Activated naive CD4-positive, alpha-beta T cell treated with anti-CD3 and anti-CD28 coated beads, Interleukin-2, amount 10 ng/mL, durations not matched to agents 7 days and 5 days (primary cell): ENCODE data around the gene MTPN.

Experiments
- CTCF ChIA-PET: fragments of 350-600 bp; sonication (Branson Sonifier 250); formaldehyde crosslinking; loops from one replicate; lab custom pipeline; 2021; ENCODE audit warnings: antibody characterized with exemption; lab: Charles Lee
- DNase-seq: peaks from one replicate; pipeline ENCODE4 v3.0.0-alpha.2; 2020
- H3K27ac Mint-ChIP-seq: one replicate; pipeline ENCODE4 v1.8.0; 2021; ENCODE audit warnings: mild to moderate bottlenecking, moderate library complexity, mixed read lengths
- H3K27me3 Mint-ChIP-seq: one replicate; pipeline ENCODE4 v1.8.0; 2021; ENCODE audit warnings: mild to moderate bottlenecking, mixed read lengths
- H3K36me3 Mint-ChIP-seq: one replicate; pipeline ENCODE4 v1.8.0; 2021; ENCODE audit warnings: mixed read lengths
- H3K4me1 Mint-ChIP-seq: one replicate; pipeline ENCODE4 v1.8.0; 2021; ENCODE audit warnings: mixed read lengths
- H3K4me3 Mint-ChIP-seq: one replicate; pipeline ENCODE4 v1.8.0; 2021; ENCODE audit warnings: mild to moderate bottlenecking, moderate library complexity, mixed read lengths
- H3K9me3 Mint-ChIP-seq: one replicate; pipeline ENCODE4 v1.8.0; 2021; ENCODE audit warnings: mixed read lengths

Gene MTPN

GRCh38 chr7:135934651-135935050 is 42.5 kb downstream of the MTPN start:
- Mint-ChIP-seq H3K4me1 (peaks cover 11% of the 10 kb centered on the region), H3K9me3 (no peaks in the 10 kb centered on the region), H3K36me3 (peaks cover 13% of the 10 kb centered on the region), H3K27ac (no peak overlapping the region), H3K4me3 (no peak overlapping the region), H3K27me3 (no peaks in the 10 kb centered on the region)
- CTCF ChIA-PET, result no interaction called here
- no peak for DNase-seq

- H3K27ac Mint-ChIP-seq, result no peak overlapping the region
- H3K36me3 Mint-ChIP-seq, result peaks cover 16% of the 10 kb centered on the region
- peaks cover 5% of the 10 kb centered on the region for H3K4me1 Mint-ChIP-seq
- no peak overlapping the region for H3K4me3 Mint-ChIP-seq
- no peak for DNase-seq
- H3K9me3 Mint-ChIP-seq, result no peaks in the 10 kb centered on the region
- H3K27me3 Mint-ChIP-seq, result no peaks in the 10 kb centered on the region
- CTCF ChIA-PET, result no interaction called here
Observed at GRCh38 chr7:135933509-135934188, 43.5 kb downstream of the MTPN start.

- H3K4me1 Mint-ChIP-seq, result peaks cover 5% of the 10 kb centered on the region
- CTCF ChIA-PET, result no interaction called here
- H3K36me3 Mint-ChIP-seq, result peaks cover 23% of the 10 kb centered on the region
Observed at GRCh38 chr7:135932131-135932530, 45.0 kb downstream of the MTPN start.

GRCh38 chr7:135930565-135931461 is 46.3 kb downstream of the MTPN start:
- DNase-seq, result no peak
- H3K4me3 Mint-ChIP-seq, result no peak overlapping the region
- no peaks in the 10 kb centered on the region for H3K27me3 Mint-ChIP-seq
- peaks cover 27% of the 10 kb centered on the region for H3K36me3 Mint-ChIP-seq
- H3K9me3 Mint-ChIP-seq, result no peaks in the 10 kb centered on the region
- no peak overlapping the region for H3K27ac Mint-ChIP-seq
- CTCF ChIA-PET, result no interaction called here
- H3K4me1 Mint-ChIP-seq, result peaks cover 5% of the 10 kb centered on the region

More at GRCh38 chr7:135932131-135932530, 45.0 kb downstream of the MTPN start:
- Mint-ChIP-seq H3K27ac (no peak overlapping the region), H3K4me3 (no peak overlapping the region), H3K27me3 (no peaks in the 10 kb centered on the region), H3K9me3 (no peaks in the 10 kb centered on the region)
- no peak for DNase-seq

GRCh38 chr7:135929722-135930141 is 47.4 kb downstream of the MTPN start:
- DNase-seq, result no peak
- CTCF ChIA-PET, result no interaction called here
- H3K27ac Mint-ChIP-seq, result no peak overlapping the region
- no peaks in the 10 kb centered on the region for H3K27me3 Mint-ChIP-seq
- H3K4me1 Mint-ChIP-seq, result peaks cover 5% of the 10 kb centered on the region
- H3K36me3 Mint-ChIP-seq, result peaks cover 31% of the 10 kb centered on the region
- no peaks in the 10 kb centered on the region for H3K9me3 Mint-ChIP-seq
- no peak overlapping the region for H3K4me3 Mint-ChIP-seq

- CTCF ChIA-PET, result no interaction called here
- Mint-ChIP-seq H3K27me3 (no peaks in the 10 kb centered on the region), H3K36me3 (peaks cover 33% of the 10 kb centered on the region), H3K27ac (no peak overlapping the region), H3K9me3 (no peaks in the 10 kb centered on the region), H3K4me1 (peaks cover 5% of the 10 kb centered on the region), H3K4me3 (no peak overlapping the region)
- DNase-seq, result no peak
Observed at GRCh38 chr7:135929249-135929648, 47.9 kb downstream of the MTPN start.

GRCh38 chr7:135928136-135928535 is 49.0 kb downstream of the MTPN start:
- Mint-ChIP-seq H3K9me3 (no peaks in the 10 kb centered on the region), H3K27me3 (no peaks in the 10 kb centered on the region), H3K27ac (no peak overlapping the region), H3K4me1 (no peaks in the 10 kb centered on the region), H3K4me3 (no peak overlapping the region), H3K36me3 (peaks cover 35% of the 10 kb centered on the region)
- DNase-seq, result no peak
- CTCF ChIA-PET, result no interaction called here

- Mint-ChIP-seq H3K36me3 (peaks cover 36% of the 10 kb centered on the region), H3K27me3 (no peaks in the 10 kb centered on the region), H3K4me3 (no peak overlapping the region), H3K9me3 (no peaks in the 10 kb centered on the region), H3K27ac (no peak overlapping the region), H3K4me1 (no peaks in the 10 kb centered on the region)
- DNase-seq, result no peak
- CTCF ChIA-PET, result no interaction called here
Observed at GRCh38 chr7:135925210-135925609, 51.9 kb downstream of the MTPN start.

- no peaks in the 10 kb centered on the region for H3K9me3 Mint-ChIP-seq
- no peak overlapping the region for H3K4me3 Mint-ChIP-seq
- DNase-seq, result no peak
- H3K4me1 Mint-ChIP-seq, result no peaks in the 10 kb centered on the region
- H3K27me3 Mint-ChIP-seq, result no peaks in the 10 kb centered on the region
- peaks cover 30% of the 10 kb centered on the region for H3K36me3 Mint-ChIP-seq
- CTCF ChIA-PET, result no interaction called here
- no peak overlapping the region for H3K27ac Mint-ChIP-seq
Observed at GRCh38 chr7:135924302-135924701, 52.9 kb downstream of the MTPN start.

- Mint-ChIP-seq H3K9me3 (no peaks in the 10 kb centered on the region), H3K4me1 (no peaks in the 10 kb centered on the region), H3K27me3 (no peaks in the 10 kb centered on the region), H3K36me3 (peaks cover 21% of the 10 kb centered on the region), H3K4me3 (no peak overlapping the region), H3K27ac (no peak overlapping the region)
- CTCF ChIA-PET, result no interaction called here
- no peak for DNase-seq
Observed at GRCh38 chr7:135922263-135922662, 54.9 kb downstream of the MTPN start.

GRCh38 chr7:135920478-135920877 is 56.7 kb downstream of the MTPN start:
- no peaks in the 10 kb centered on the region for H3K9me3 Mint-ChIP-seq
- CTCF ChIA-PET, result interaction anchor here (1.1 kb wide), 1 partner anchor 94 kb away, joined by 3 read pairs; no protein-coding TSS in a partner anchor
- no peaks in the 10 kb centered on the region for H3K27me3 Mint-ChIP-seq
- no peak overlapping the region for H3K27ac Mint-ChIP-seq
- no peak for DNase-seq
- no peaks in the 10 kb centered on the region for H3K4me1 Mint-ChIP-seq
- peaks cover 13% of the 10 kb centered on the region for H3K36me3 Mint-ChIP-seq
- no peak overlapping the region for H3K4me3 Mint-ChIP-seq

- Mint-ChIP-seq H3K9me3 (no peaks in the 10 kb centered on the region), H3K27ac (no peak overlapping the region), H3K4me1 (no peaks in the 10 kb centered on the region), H3K27me3 (no peaks in the 10 kb centered on the region), H3K4me3 (no peak overlapping the region), H3K36me3 (peaks cover 9% of the 10 kb centered on the region)
- CTCF ChIA-PET, result no interaction called here
- no peak for DNase-seq
Observed at GRCh38 chr7:135919071-135919841, 57.9 kb downstream of the MTPN start.

GRCh38 chr7:135918134-135918533 is 59.0 kb downstream of the MTPN start:
- H3K27me3 Mint-ChIP-seq, result no peaks in the 10 kb centered on the region
- no peak overlapping the region for H3K4me3 Mint-ChIP-seq
- peaks cover 5% of the 10 kb centered on the region for H3K36me3 Mint-ChIP-seq
- H3K9me3 Mint-ChIP-seq, result no peaks in the 10 kb centered on the region
- CTCF ChIA-PET, result no interaction called here
- DNase-seq, result no peak
- no peak overlapping the region for H3K27ac Mint-ChIP-seq
- no peaks in the 10 kb centered on the region for H3K4me1 Mint-ChIP-seq

GRCh38 chr7:135917721-135918120 is 59.4 kb downstream of the MTPN start:
- no peaks in the 10 kb centered on the region for H3K27me3 Mint-ChIP-seq
- no peak overlapping the region for H3K27ac Mint-ChIP-seq
- H3K4me1 Mint-ChIP-seq, result no peaks in the 10 kb centered on the region
- no peak for DNase-seq
- CTCF ChIA-PET, result no interaction called here
- no peaks in the 10 kb centered on the region for H3K9me3 Mint-ChIP-seq
- H3K4me3 Mint-ChIP-seq, result no peak overlapping the region
- peaks cover 5% of the 10 kb centered on the region for H3K36me3 Mint-ChIP-seq
